HG03159 (cell line): ENCODE data around the gene CENPVL3.
"Not testable (repeated sequence)": the region's sequence is repeated elsewhere in the genome, so short reads cannot be mapped to it uniquely, and the experiment has no call there.

Experiments used
- ATAC-seq: cut with Tn5 transposase; IDR thresholded peaks from one replicate; pipeline ENCODE4 v1.9.1; 2021; ENCODE audit warnings: mild to moderate bottlenecking, moderate library complexity; ENCODE audit not compliant: unreplicated experiment

The CENPVL3 gene

GRCh38 chrX:51618241-51619155 is at the start of gene CENPVL3:
Gene CENPVL3, minus strand, starts transcription at chrX:51618912. Its CDS starts 39 bp downstream, at chrX:51618873.
- not testable (repeated sequence) for ATAC-seq

- ATAC-seq, result no peak
These were observed 47.3 kb upstream of the CENPVL3 start for GRCh38 chrX:51665981-51666380.

GRCh38 chrX:51643377-51643776 is 24.7 kb upstream of the CENPVL3 start:
- ATAC-seq, result no peak

GRCh38 chrX:51641421-51642021 is 22.8 kb upstream of the CENPVL3 start:
- no peak for ATAC-seq

GRCh38 chrX:51636511-51636910 is 17.8 kb upstream of the CENPVL3 start:
- not testable (repeated sequence) for ATAC-seq

GRCh38 chrX:51614353-51615012 is 4.2 kb downstream of the CENPVL3 start:
- peak; percentile 72 for ATAC-seq

- ATAC-seq, result no peak
These were observed 9.9 kb downstream of the CENPVL3 start for GRCh38 chrX:51608766-51609165.

GRCh38 chrX:51608126-51608525 is 10.6 kb downstream of the CENPVL3 start:
- ATAC-seq, result no peak

GRCh38 chrX:51606446-51606845 is 12.3 kb downstream of the CENPVL3 start:
- no peak for ATAC-seq

- no peak for ATAC-seq
These were observed 19.8 kb downstream of the CENPVL3 start for GRCh38 chrX:51598899-51599298.

- no peak for ATAC-seq
These were observed 46.8 kb downstream of the CENPVL3 start for GRCh38 chrX:51571874-51572273.

GRCh38 chrX:51569561-51569960 is 49.2 kb downstream of the CENPVL3 start:
- ATAC-seq, result no peak

GRCh38 chrX:51568586-51568985 is 50.1 kb downstream of the CENPVL3 start:
- no peak for ATAC-seq
